HG03457 (cell line): ENCODE data around the gene DLGAP4.
"Not testable (repeated sequence)": the region's sequence is repeated elsewhere in the genome, so short reads cannot be mapped to it uniquely, and the experiment has no call there.

Experiments used
- ATAC-seq: cut with Tn5 transposase; IDR thresholded peaks from one replicate; pipeline ENCODE4 v1.9.1; 2021; ENCODE audit warnings: moderate number of reproducible peaks; ENCODE audit not compliant: unreplicated experiment

DLGAP4 gene

DNA sequence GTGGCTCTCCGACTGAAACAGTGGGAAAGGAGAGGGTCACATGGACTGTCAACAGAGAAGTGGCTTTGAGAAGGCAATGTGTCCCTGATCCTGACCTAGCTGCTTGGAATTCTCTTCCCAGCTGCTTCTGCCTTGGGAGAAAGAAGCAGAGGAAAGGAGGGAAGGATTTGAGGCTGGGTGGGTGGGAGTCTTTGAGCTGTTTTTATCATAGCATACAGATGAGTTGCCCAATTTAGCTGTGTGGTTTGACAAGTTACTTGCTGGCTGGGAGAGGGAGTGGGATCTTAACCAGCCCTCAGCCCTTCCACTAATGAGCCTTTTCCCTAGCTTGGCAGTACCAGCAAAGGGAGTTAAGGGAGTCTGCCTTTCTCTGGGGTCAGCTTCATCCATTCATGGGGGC is 184.1 kb downstream of the DLGAP4 start:
- no peak for ATAC-seq

GRCh38 chr20:36491901-36492617 is 185.9 kb downstream of the DLGAP4 start:
- no peak for ATAC-seq

GRCh38 chr20:36493051-36493800 is 187.1 kb downstream of the DLGAP4 start:
- no peak for ATAC-seq

DNA sequence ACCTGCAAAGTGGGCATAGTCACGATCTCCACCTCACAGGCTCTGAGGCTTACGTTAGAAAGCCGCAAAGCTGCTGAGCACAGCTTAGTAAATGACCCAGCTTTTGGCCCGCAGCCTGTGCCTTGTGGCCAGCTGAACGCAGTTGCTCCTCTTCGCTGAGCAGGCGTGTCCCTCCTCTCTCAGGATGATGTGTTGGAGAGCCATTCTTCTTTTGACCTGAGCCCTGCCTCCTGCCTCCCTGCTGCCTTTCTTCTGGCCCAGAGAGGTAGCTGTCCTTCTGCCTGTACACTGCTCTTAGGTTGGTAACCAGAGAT is 187.6 kb downstream of the DLGAP4 start:
- no peak for ATAC-seq

- ATAC-seq = no peak
Observed at GRCh38 chr20:36496707-36497669, 190.8 kb downstream of the DLGAP4 start.

DNA sequence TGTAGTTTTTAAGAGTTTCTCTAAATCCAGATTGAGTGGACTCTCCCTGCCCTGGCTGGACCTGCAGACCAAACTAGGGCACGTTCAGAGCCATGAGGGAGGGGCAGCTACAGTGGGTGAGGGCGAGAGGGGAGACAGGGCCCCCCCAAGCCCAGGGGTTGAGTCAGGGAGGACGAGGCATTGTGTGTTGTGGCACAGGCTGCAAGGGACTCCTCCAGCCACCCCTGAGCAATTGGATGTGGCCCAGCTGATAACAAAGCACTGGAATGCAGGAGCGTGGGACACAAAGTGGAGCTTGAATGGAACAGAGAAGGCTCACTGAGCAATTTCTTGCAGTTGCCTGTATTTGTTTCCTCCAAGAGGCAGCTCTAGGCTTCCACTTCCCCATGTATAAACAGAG is 191.7 kb downstream of the DLGAP4 start:
- ATAC-seq = no peak

DNA sequence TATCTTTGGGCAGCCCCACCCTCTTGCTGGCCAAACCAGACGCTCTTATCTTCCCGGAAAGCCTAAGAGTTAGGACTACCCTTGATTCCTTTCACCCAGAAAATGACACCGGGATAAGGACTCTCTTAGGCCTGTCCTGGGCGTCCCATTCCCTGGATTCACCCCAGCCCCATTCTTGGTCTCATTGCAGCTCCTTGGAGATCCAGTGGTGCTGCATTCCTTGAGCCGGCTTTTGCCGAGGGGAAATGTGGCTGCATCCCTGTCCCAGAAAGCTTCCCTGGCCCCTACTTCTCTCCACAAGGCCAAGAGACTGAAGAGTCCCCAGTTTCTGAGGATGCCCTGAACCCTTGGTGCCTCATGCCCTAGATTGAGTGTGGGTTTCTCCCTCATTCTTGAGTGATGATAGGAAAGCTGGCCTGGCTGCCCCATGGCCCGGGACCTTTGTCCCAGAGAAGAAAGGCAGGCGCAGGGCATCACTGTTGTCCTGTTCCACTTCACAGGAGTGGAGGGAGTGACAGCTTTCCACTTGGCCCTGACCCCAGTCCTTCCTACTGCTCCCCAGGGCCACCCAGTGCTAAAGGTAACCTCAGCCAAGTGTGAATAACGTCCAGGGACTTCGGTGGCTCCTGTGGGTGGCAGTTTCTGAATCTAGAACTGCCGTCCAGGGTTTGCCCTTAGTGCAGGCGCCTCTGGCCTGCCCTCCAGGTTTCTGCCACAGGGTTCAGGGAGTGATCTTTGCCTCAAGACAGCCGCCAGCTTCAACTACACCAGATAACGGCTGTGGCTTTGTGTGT is 192.4 kb downstream of the DLGAP4 start:
- ATAC-seq = no peak

- ATAC-seq = no peak
Observed at GRCh38 chr20:36499211-36499610, 193.1 kb downstream of the DLGAP4 start.

DNA sequence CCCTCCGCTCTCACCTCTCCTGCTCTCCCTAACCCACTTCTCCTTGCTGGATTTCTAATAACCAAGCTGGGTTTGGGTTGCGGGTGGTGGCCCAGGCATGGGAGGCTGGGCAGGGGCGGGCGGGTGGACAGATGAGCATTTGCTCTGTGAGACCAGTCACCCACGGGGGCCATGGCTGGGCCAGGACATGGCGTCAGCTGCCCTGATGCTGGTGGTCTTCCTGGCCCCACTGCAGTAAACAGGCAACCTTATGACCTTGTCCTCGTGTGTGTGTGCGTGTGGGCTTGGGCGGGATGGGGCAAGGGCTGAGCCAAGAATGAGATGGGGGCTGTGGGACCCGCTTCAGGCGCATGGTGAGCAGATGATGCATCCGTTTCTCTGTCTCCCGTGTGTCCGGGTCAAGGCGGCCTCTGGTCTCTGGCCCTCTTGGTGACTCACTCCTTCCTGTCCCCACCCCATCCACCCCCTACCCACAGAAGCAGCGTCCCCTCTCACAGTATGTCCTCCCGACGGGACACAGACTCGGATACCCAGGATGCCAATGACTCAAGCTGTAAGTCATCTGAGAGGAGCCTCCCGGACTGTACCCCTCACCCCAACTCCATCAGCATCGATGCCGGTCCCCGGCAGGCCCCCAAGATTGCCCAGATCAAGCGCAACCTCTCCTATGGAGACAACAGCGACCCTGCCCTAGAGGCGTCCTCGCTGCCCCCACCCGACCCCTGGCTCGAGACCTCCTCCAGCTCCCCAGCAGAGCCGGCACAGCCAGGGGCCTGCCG is 193.8 kb downstream of the DLGAP4 start:
- no peak for ATAC-seq

- ATAC-seq = no peak
Observed at GRCh38 chr20:36501367-36502006, 195.3 kb downstream of the DLGAP4 start.

DNA sequence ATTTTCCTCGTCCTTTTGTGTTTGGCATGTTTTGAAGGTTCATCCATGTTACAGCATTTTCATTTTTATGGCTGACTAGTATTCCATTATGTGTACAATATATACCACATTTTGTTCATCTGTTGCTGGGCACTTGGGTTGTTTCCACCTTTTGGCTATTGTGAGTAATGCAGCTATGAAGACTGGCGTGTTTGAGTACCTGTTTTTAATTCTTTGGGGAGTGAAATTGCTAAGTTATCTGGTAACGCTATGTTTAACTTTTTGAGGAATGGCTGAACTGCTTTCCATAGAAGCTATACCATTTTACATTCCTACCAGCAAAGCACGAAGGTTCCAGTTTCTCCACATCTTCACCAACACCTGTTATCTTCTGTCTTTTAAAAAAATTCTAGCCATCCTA is 198.2 kb downstream of the DLGAP4 start:
- ATAC-seq = no peak

DNA sequence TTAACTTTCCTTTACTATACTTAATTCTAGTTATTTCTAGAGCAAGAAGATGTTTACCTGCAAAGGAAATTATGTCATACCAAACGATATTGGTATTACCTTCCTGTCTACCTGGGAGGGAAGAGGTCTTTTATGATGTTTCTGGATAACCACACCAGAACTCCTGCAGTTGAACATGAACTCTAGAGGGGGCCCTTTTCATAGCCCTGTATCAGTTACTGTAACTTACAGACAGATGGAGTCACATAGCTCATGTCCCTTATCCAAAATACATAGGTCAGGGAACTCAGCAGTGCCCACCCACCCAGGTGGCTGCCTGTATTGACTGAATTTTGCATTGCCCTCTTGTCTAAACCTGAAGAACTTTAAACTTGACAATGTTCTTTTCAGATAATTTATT is 200.1 kb downstream of the DLGAP4 start:
- no peak for ATAC-seq

GRCh38 chr20:36507746-36508145 is 201.6 kb downstream of the DLGAP4 start:
- ATAC-seq = no peak

DNA sequence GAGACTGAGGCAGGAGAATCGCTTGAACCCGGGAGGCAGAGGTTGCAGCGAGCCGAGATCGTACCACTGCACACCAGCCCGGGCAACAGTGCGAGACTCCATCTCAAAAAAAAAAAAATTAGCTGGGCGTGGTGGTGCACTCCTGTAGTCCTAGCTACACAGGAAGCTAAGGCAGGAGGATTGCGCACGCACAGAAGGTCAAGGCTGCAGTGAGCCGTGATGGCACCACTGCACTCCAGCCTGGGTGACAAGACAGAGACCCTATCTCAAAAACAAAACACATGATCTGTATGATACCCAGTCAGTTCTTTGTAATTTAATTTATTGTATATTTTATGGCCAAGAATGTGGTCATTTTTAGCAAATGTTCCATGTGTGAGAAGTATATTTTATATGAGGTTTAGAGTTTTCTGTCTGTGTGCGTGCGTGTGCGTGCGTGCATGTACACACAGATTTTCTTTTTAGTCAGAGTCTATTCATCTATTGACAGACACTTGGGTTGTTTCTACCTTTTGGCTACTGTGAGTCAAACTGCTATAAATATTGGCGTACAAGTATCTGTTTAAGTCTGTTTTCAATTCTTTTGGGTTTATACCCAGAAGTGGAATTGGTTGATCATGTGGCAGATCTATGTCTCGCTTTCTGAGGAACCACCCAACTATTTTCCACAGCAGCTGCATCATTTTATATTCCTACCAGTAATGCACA is 213.0 kb downstream of the DLGAP4 start:
- ATAC-seq = no peak

DNA sequence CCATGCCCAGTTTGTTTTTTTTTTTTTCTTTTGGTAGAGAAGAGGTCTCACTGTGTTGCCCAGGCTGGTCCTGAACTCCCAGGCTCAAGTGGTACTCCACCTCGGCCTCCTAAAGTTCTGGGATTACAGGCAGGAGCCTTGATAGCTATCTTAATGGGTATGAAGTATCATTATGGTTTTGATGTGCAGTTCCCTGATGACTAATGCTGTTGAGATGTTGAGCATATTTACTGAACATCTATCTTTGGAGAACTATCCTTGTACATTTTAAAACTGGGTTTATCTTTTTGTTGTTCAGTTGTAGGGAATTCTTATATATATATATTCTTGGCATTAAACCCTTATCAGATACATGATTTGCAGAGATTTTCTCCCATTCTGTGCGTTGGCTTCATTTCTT is 213.8 kb downstream of the DLGAP4 start:
- ATAC-seq = no peak

GRCh38 chr20:36521526-36521925 is 215.4 kb downstream of the DLGAP4 start:
- ATAC-seq = no peak

GRCh38 chr20:36522412-36522811 is 216.3 kb downstream of the DLGAP4 start:
- ATAC-seq = not testable (repeated sequence)

DNA sequence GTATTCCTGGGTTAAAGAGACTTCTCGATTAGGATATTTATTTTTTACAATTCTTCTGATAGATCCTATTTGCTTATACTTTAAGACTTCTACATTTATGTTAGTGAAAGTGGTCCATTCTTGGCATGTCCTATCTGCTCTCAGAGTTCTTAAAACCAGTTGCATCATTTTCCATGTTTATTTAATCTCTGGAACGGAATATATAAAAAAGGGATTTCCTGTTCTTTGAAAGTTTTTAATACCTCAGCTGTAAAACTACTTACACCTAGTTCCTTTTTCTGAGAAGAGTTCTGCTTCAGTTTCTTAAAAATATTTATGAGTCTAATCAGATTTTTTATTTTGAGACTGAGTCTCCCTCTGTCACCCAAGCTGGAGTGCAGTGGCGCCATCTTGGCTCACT is 217.2 kb downstream of the DLGAP4 start:
- ATAC-seq = no peak
